Adrenal gland (tissue), 12 donors: ENCODE data around the gene CHID1. TPM values are rescaled to one million over a fixed set of nuclear protein-coding genes. Genes with fewer than 3 reads are reported as not detected.

Experiments
- DNase-seq, 7 donors: peaks; one replicate each; pipeline ENCODE4 v3.0.0-alpha.2; 2019 to 2020
- H3K27ac ChIP-seq, 5 donors: fragments of 200-600 bp; sonication (generic) in 4 of 5; 1 replicate in 3 of 5; 2 replicates in 2 of 5; pipeline versions ENCODE4 v1.5.1 to v1.8.0; 2016 to 2020; ENCODE audit warnings: mild to moderate bottlenecking in 1 of 5
- H3K27me3 ChIP-seq: fragments of 200-600 bp; 2 replicates; pipeline ENCODE4 v1.8.0; 2021
- H3K36me3 ChIP-seq, 2 donors: fragments of 200-600 bp; replicated peaks in 1 of 2; 1 replicate in 1 of 2; 2 replicates in 1 of 2; pipeline versions ENCODE4 v1.5.1 to v1.8.0; 2018 to 2022
- H3K4me1 ChIP-seq, 2 donors: fragments of 200-600 bp; replicated peaks in 1 of 2; 1 replicate in 1 of 2; 2 replicates in 1 of 2; pipeline versions ENCODE4 v1.5.1 to v1.8.0; 2018 to 2021
- H3K4me3 ChIP-seq, 4 donors: fragments of 200-600 bp; sonication (generic) in 3 of 4; one replicate each; pipeline ENCODE4 v1.5.1; 2016 to 2018
- H3K9me3 ChIP-seq, 3 donors: fragments of 200-600 bp; sonication (generic) in 1 of 3; replicated peaks in 1 of 3; 1 replicate in 2 of 3; 2 replicates in 1 of 3; pipeline versions ENCODE4 v1.5.1 to v1.8.0; 2016 to 2021
- POLR2A ChIP-seq, 2 donors: fragments of 450-650 bp; IDR thresholded peaks; one replicate each; pipeline ENCODE4 v1.6.1; 2017; ENCODE audit warnings: antibody characterized with exemption in 2 of 2, mild to moderate bottlenecking in 2 of 2, moderate library complexity in 1 of 2
- WGBS, 4 donors: extraction: QIAGEN DNeasy Blood & Tissue Kit in 2 of 4; methylation state at CpG; one replicate each; pipeline versions ENCODE4 v1.1.5 to v1.1.7; 2013 to 2017; 5-methylcytosine and 5-hydroxymethylcytosine counted together
- intact Hi-C, 2 donors: fragments of 100-400 bp; cut with DNase I; formaldehyde crosslinking; loops; one replicate each; pipeline versions ENCODE4 v1.14.1 to v1.15.0; 2022 to 2023
- polyA plus RNA-seq, 3 donors: library from polyadenylated mRNA; stranded (reverse); fragments of 200-250 nt in 2 of 3; fragments of 350-450 nt in 1 of 3; fragmentation: Illumina TruSeq in 1 of 3; extraction: RNeasy Lipid Tissue Mini Kit (QIAGEN cat#74804) in 1 of 3; gene quantifications; one replicate each; pipeline ENCODE4 v1.2.3, GENCODE V29; 2013 to 2014
- total RNA-seq, 9 donors: library from RNA; depleted of rRNA in 4 of 9; stranded (reverse); fragments of >200 nt in 4 of 9; fragments of 120-200 nt in 1 of 9; fragmentation: NEBNext Ultra II Directional in 1 of 9; extraction: Animal tissue kit (Norgen Biotek cat#: 25700) in 1 of 9; gene quantifications; one replicate each; pipeline versions ENCODE4 v1.1.0 to v1.2.4, GENCODE V29; 2013 to 2023
- TF ChIP-seq, protein P1 (sequence below), 6 experiments: fragments of 450-650 bp in 4 of 6; fragments of 200-600 bp in 2 of 6; sonication (generic) in 1 of 6; IDR thresholded peaks; 1 replicate in 5 of 6; 2 replicates in 1 of 6; pipeline versions ENCODE4 v1.5.1 to v1.8.0; 2016 to 2021; ENCODE audit warnings: antibody characterized with exemption in 6 of 6, mild to moderate bottlenecking in 2 of 6, moderate library complexity in 1 of 6
- donor health status: healthy with polysubstance abuse.
- donor health status: Bipolar disorder and iron deficiency.
- donor health status: DM: yes; HTN: yes; CAD: no.
- donor health status: DM: no; HTN: no; CAD: no.
- donor health status: DM: no; HTN: no; CAD: no.
- donor health status: DM: yes; HTN: yes; CAD: no.

Gene CHID1
- total and polyA plus RNA-seq, 12 donors, result 39.2 to 220 (median 96.6) TPM

- H3K9me3 ChIP-seq, result no peaks in the 10 kb centered on the region
- no peaks in the 10 kb centered on the region for H3K36me3 ChIP-seq
- peak overlapping the region in 1 of 5 donors; percentile 21 for H3K27ac ChIP-seq
- DNase-seq, result no peak
- no peak overlapping the region for H3K4me3 ChIP-seq
- H3K4me1 ChIP-seq, result peaks cover 20 to 46% of the 10 kb centered on the region in 2 donors
- no peaks in the 10 kb centered on the region for H3K27me3 ChIP-seq
- TF ChIP-seq POLR2A (IDR thresholded peaks at IDR 0.05), result no peak
- TF ChIP-seq, protein P1, sequence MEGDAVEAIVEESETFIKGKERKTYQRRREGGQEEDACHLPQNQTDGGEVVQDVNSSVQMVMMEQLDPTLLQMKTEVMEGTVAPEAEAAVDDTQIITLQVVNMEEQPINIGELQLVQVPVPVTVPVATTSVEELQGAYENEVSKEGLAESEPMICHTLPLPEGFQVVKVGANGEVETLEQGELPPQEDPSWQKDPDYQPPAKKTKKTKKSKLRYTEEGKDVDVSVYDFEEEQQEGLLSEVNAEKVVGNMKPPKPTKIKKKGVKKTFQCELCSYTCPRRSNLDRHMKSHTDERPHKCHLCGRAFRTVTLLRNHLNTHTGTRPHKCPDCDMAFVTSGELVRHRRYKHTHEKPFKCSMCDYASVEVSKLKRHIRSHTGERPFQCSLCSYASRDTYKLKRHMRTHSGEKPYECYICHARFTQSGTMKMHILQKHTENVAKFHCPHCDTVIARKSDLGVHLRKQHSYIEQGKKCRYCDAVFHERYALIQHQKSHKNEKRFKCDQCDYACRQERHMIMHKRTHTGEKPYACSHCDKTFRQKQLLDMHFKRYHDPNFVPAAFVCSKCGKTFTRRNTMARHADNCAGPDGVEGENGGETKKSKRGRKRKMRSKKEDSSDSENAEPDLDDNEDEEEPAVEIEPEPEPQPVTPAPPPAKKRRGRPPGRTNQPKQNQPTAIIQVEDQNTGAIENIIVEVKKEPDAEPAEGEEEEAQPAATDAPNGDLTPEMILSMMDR (IDR thresholded peaks at IDR 0.05), result no peak
- intact Hi-C loops, result no loop called here
- 78 to 92% (median 83%) methylated on average over 9 to 10 of the region's 10 CpGs for WGBS, 4 donors
Measured at GRCh38 chr11:937841-938261, 27.2 kb upstream of the CHID1 start.

GRCh38 chr11:936199-936598, 25.6 kb upstream of the CHID1 start:
- Histone ChIP-seq H3K4me3 (no peak overlapping the region), H3K4me1 (peaks cover 8 to 48% of the 10 kb centered on the region in 2 donors), H3K27me3 (no peaks in the 10 kb centered on the region), H3K9me3 (no peaks in the 10 kb centered on the region), H3K27ac (no peak overlapping the region), H3K36me3 (no peaks in the 10 kb centered on the region)
- intact Hi-C loops, result no loop called here
- WGBS, 4 donors, result 91 to 98% (median 94%) methylated on average over 3 of the region's 3 CpGs
- no peak for DNase-seq
- TF ChIP-seq, protein P1 (IDR thresholded peaks at IDR 0.05), result no peak
- no peak for TF ChIP-seq POLR2A (IDR thresholded peaks at IDR 0.05)

- no peak for DNase-seq
- WGBS, 4 donors, result 72 to 89% (median 82%) methylated on average over 6 of the region's 6 CpGs
- H3K4me3 ChIP-seq, result no peak overlapping the region
- no peaks in the 10 kb centered on the region for H3K36me3 ChIP-seq
- H3K27ac ChIP-seq, result peak overlapping the region in 2 of 5 donors; percentile 21 to 71
- no peaks in the 10 kb centered on the region for H3K9me3 ChIP-seq
- TF ChIP-seq, protein P1 (IDR thresholded peaks at IDR 0.05), result no peak
- no peak for TF ChIP-seq POLR2A (IDR thresholded peaks at IDR 0.05)
- H3K27me3 ChIP-seq, result no peaks in the 10 kb centered on the region
- peaks cover 4 to 50% of the 10 kb centered on the region in 2 donors for H3K4me1 ChIP-seq
- intact Hi-C loops, result no loop called here
Measured at GRCh38 chr11:934527-934926, 23.9 kb upstream of the CHID1 start.

GRCh38 chr11:933936-934335, 23.3 kb upstream of the CHID1 start:
- H3K9me3 ChIP-seq, result no peaks in the 10 kb centered on the region

More at GRCh38 chr11:933936-934335, 23.3 kb upstream of the CHID1 start:
- H3K4me3 ChIP-seq, result no peak overlapping the region
- no peak for DNase-seq
- no peaks in the 10 kb centered on the region for H3K36me3 ChIP-seq
- peaks cover 4 to 56% of the 10 kb centered on the region in 2 donors for H3K4me1 ChIP-seq
- peak overlapping the region; percentile 1 to 77 (median 21) for H3K27ac ChIP-seq
- no peak for TF ChIP-seq POLR2A (IDR thresholded peaks at IDR 0.05)
- TF ChIP-seq, protein P1 (IDR thresholded peaks at IDR 0.05), result no peak
- intact Hi-C loops, result no loop called here
- H3K27me3 ChIP-seq, result no peaks in the 10 kb centered on the region
- 78 to 83% (median 81%) methylated on average over 6 to 7 of the region's 7 CpGs for WGBS, 4 donors
